NOMO-1 treated with dmso at 0.1 percent for 144 hours (cell line): Measurements from ENCODE around the gene JOSD2.

ENCODE experiments used
- DNase-seq: peaks from one replicate; lab custom pipeline; 2025; ENCODE audit not compliant: unreplicated experiment; lab: John Stamatoyannopoulos, UW

The JOSD2 gene

GRCh38 chr19:50496189-50497021 is 14.6 kb downstream of the JOSD2 start:
- DNase-seq, result no peak

DNA sequence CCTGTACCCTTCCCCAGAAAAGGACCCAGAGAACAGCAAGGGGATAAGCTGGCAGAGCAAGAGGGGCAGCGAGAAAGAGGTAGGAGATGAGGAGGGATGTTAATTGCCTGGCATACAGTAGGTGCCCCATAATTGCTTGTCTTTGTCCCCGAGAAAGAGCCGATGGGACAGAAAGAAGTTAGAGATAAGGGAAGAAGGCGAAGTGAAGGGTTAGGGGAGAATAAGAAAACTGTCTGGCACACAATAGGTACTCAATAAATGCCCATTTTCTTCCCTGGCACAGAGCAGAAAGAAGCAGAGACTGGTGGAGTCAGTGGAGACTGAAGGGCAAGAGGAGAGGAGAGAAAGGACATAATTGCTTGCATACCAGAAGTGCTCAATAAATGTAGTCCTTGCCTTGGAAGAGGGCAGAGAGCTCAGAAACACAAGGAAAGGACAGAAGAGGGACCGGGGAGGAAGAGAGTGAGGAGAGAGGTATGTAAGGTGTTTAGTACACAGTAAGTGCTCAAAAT is 15.9 kb downstream of the JOSD2 start:
- no peak for DNase-seq

- no peak for DNase-seq
These were observed 16.6 kb downstream of the JOSD2 start for GRCh38 chr19:50494186-50495019.

DNA sequence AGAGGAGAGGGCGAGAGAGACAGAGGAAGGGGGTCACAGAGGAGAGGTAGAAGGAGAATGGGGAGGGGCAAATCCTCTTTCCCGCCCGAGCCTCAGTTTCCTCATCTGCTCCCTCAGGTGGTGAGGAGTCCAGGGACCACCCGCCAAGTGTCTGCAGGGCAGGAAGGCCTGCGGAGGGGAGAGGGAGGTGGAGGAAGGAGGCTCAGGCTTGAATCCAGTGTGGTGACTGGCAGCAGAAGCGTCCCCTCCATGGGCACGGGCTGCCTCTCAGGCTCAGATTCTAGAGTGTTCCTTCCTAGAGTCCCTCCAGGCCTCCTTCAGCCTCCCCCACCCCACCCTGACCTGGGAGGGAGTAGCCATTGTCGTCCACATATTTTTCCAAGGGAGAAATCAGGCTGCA is 17.8 kb downstream of the JOSD2 start:
- no peak for DNase-seq

- DNase-seq, result peak; percentile 60
These were observed 18.5 kb downstream of the JOSD2 start for GRCh38 chr19:50492303-50493052.

- no peak for DNase-seq
These were observed 20.0 kb downstream of the JOSD2 start for GRCh38 chr19:50490991-50491472.

- no peak for DNase-seq
These were observed 20.6 kb downstream of the JOSD2 start for GRCh38 chr19:50490411-50490811.

GRCh38 chr19:50489461-50490011 is 21.5 kb downstream of the JOSD2 start:
- DNase-seq, result no peak

GRCh38 chr19:50488389-50489194 is 22.4 kb downstream of the JOSD2 start:
- peak; percentile 36 for DNase-seq

DNA sequence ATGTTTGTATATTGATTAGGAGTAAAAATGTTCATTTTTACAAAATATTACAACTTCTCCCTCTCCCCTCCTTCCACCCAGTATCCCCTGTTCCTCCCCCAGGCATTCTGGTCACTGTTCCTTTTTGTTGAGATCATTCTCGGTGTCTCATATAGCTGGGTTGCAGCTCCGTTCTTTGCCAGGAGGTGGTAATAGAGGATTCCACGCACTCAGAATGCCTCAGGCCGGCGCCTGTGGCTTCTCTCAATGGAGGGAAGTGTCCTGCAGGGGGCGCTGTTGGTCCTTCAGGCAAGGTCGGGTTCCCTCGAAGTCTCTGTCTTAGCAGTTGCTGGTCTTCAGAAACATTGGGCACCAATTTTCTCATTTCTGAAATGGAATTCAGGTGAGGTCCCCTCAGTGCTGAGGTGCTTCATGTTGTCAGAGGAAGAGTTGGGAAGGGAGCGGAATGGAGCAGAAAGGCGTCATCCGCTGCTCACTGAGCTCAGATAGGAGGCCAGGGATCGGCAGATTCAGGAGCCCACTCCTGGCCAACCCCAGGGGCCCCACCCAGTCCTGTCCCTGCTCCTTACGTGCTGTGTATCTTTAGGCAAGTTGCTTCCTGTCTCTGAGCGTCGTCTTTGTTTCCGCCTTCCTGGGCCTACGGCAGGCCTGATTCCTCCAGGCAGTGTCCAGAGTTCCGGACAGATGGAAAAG is 24.0 kb downstream of the JOSD2 start:
- no peak for DNase-seq

DNA sequence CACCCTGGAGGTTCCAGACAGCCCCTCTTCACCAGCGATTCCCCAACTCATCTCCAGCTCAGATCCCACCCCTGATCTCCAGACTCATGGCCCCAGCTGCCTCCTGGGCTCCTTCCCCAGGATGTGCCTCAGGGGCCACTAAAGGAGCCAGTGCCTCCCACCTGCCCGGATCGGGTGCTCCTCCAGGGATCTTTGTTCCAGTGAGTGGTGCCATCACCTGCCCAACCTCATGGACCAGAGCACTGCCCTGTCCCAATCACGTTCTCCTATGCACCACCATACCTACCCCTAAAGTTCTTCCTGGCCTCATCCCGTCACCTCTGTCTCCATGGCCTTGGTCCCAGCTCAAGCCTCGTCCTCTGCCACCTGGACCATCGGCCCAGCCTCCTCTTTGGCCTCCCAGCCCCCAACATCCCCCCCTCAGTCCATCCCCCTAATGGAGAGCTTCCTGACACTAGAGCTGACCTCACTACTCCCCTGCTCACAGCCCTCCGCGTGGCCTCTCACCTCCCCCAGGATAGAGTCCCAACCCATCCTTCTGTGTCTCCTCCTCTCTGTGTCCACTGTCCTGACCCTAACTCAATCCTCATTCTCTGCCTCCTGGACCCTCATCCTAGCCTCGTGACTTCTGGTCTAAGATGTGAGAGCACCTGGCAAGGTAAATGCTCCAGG is 25.6 kb downstream of the JOSD2 start:
- DNase-seq, result no peak

- DNase-seq, result no peak
These were observed 28.1 kb downstream of the JOSD2 start for GRCh38 chr19:50482916-50483315.

GRCh38 chr19:50482271-50482855 is 28.6 kb downstream of the JOSD2 start:
- no peak for DNase-seq

- no peak for DNase-seq
These were observed 29.4 kb downstream of the JOSD2 start for GRCh38 chr19:50481351-50482149.

GRCh38 chr19:50480281-50481111 is 30.5 kb downstream of the JOSD2 start:
- DNase-seq, result no peak

- no peak for DNase-seq
These were observed 31.2 kb downstream of the JOSD2 start for GRCh38 chr19:50479761-50480251.
